PFSK-1 (cell line): Measurements from ENCODE around the gene SS18L1.

ENCODE experiments used
- FOXP2 ChIP-seq: optimal IDR thresholded peaks from 2 replicates; pipeline ENCODE3; 2011; ENCODE audit warnings: borderline replicate concordance, control low read depth, inconsistent platforms; ENCODE audit not compliant: insufficient read depth; ENCODE audit errors: extremely low read length, extremely low read depth
- POLR2AphosphoS5 ChIP-seq: IDR thresholded peaks from 2 replicates; pipeline ENCODE4 v1.6.1; 2012; ENCODE audit warnings: low read depth, mild to moderate bottlenecking, control low read depth, low read length, moderate library complexity
- REST ChIP-seq, 2 experiments: IDR thresholded peaks; 2 replicates each; pipeline versions ENCODE4 v1.6.1 to v1.8.0; 2011 to 2012; ENCODE audit warnings: low read depth in 2 of 2, low read length in 2 of 2, control low read depth in 1 of 2, inconsistent platforms in 1 of 2, mild to moderate bottlenecking in 1 of 2, moderate library complexity in 1 of 2; ENCODE audit not compliant: insufficient read depth in 1 of 2
- SIN3A ChIP-seq: IDR thresholded peaks from 2 replicates; pipeline ENCODE4 v1.6.1; 2012; ENCODE audit warnings: mild to moderate bottlenecking, low read length, moderate library complexity, borderline replicate concordance; ENCODE audit not compliant: insufficient read depth
- TAF1 ChIP-seq: IDR thresholded peaks from 2 replicates; pipeline ENCODE4 v1.6.1; 2012; ENCODE audit warnings: low read length, control low read depth, borderline replicate concordance; ENCODE audit not compliant: insufficient read depth

SS18L1 gene

GRCh38 chr20:62186096-62186426 is 42.5 kb downstream of the SS18L1 start:
- TF ChIP-seq POLR2AphosphoS5 (no peak), REST (IDR thresholded peaks at IDR 0.05; ENCODE audit: insufficient read depth in 1 of 2, low read depth in 2 of 2, low read length in 2 of 2) (no peak), TAF1 (no peak), FOXP2 (no peak), SIN3A (no peak)

- no peak for TF ChIP-seq TAF1
- TF ChIP-seq SIN3A = no peak
- TF ChIP-seq FOXP2 = no peak
- no peak for TF ChIP-seq REST (IDR thresholded peaks at IDR 0.05; ENCODE audit: insufficient read depth in 1 of 2, low read depth in 2 of 2, low read length in 2 of 2)
Observed at GRCh38 chr20:62186887-62187866, 43.6 kb downstream of the SS18L1 start.

- no peak for TF ChIP-seq SIN3A
- TF ChIP-seq REST (IDR thresholded peaks at IDR 0.05; ENCODE audit: insufficient read depth in 1 of 2, low read depth in 2 of 2, low read length in 2 of 2) = no peak
- TF ChIP-seq POLR2AphosphoS5 = no peak
Observed at GRCh38 chr20:62190639-62191411, 47.3 kb downstream of the SS18L1 start.

- TF ChIP-seq REST (IDR thresholded peaks at IDR 0.05; ENCODE audit: insufficient read depth in 1 of 2, low read depth in 2 of 2, low read length in 2 of 2) (no peak), TAF1 (no peak), FOXP2 (no peak), POLR2AphosphoS5 (no peak), SIN3A (no peak)
Observed at GRCh38 chr20:62191781-62192559, 48.4 kb downstream of the SS18L1 start.
